Measurements from ENCODE around the gene CAMK1D.
"Not testable (repeated sequence)": the region's sequence is repeated elsewhere in the genome, so short reads cannot be mapped to it uniquely, and the experiment has no call there.

Gene CAMK1D

DNA sequence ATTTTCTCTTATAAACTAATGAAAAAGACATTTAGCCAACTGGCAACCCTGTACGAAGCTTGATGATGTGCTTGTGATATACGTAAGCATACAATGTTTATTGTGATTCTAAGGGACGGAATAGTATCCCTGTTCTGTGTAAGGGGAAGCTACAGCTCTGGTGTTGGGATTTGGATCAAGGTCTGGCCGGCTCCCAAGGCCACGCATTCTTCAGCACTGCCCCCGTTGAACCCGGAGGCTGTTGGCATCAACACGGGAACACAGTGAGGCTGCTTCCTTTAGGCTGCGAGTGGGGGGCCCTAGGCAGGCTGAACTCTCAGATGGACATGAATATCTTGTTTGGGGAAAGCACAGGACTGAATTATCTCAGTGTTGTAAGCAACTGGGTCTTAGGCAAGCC, 180.6 kb downstream of the CAMK1D start:
- DNase-seq, result no peak

DNA sequence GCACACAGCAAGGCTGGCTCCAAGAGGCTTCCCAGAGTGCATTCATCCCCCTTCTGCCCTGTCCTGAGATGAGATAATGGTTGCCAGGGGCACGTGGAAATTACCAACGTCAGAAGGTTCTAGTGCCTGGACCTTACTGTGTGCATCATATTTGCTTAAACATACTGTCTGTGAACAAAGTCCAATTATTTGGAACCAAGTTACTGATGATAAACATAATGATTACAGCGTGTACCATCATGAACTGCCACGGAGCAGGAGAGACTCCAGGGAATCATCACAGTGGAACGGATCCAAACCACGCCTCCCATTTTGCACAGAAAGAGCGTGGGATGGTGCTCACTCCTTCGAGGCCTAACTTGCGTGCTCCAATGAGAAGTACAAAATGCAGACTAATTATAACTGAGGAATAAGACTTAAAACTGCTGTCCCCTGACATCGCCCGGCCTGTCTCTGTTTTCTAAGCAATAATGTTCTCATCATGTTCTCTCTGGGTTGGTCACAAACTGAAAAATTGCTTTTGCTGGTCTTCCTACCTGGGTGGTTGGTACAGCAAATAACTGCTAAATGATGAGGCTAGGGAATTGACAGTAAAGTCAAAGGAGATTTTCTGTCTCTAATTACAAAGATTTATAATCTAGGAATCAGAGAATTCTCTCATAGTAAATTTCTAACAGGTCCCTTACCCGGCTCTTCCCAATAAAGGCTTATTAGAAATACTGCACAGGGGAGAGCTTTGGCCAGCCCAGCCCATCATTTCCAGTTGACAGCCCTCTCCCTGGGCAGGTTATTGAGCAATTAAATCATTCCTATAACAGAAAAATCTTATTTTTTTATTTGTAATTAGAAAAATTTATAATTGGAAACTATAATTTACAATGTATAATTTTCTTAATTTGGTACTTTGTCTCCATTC, 182.2 kb downstream of the CAMK1D start:
- DNase-seq, result no peak

DNA sequence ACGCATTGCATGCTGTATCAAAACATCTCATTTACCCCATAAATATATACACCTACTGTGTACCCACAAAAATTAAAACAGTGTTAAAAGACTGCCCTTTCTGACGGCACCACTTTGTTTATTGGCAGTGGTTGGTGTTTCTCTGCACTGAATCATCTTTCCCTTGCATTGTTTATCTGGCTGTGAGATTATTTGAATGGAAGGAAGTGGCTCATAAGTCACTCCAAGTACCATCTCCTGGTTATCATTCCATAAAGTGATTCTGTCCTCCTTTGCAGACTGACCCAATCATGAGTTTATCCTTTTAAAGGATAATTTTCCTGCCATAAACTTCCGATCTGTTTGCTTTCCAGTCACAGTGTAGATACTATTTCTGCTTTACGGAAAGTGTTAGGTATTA, 183.8 kb downstream of the CAMK1D start:
- DNase-seq, result no peak

DNA sequence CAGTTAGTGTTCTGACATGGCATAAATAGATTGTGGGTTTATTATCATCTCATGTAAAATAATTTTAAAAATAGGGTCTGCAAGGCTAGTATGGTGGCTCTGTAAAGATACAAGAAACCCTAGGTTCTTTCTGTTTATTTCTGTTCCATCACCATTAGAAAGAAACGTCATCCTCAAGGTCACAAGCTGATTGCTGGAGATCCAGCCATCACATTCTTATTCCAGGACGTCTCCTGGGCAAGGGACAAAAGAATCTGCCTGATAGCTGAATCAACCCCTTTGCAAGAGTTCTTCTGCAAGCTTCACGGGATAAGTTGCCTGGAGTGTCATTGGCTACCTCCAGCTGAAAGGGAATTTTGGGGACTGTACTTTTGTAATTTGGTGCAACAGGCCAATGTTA, 184.4 kb downstream of the CAMK1D start:
- no peak for DNase-seq

DNA sequence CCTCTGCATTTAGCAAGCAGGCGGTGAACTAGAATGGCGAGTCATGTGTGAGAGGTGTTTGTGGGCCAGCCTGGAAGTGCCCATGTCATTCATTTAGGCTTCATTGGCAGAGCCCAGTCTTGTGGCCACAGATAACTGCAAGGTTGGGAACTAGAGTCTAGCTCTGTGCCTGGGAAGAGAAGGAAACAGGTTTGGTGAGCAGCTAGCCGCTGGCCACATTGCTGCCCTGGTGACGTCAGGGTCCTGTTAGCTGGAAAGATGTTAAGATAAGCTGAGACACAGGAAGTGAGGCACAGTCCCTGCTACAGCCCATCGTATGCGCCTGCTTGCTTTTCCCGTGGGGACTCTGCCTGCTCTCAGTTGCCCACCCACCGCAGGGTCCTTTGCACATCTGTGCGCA, 185.5 kb downstream of the CAMK1D start:
- no peak for DNase-seq

GRCh38 chr10:12535656-12536055, 186.3 kb downstream of the CAMK1D start:
- no peak for DNase-seq

- no peak for DNase-seq
Observed at GRCh38 chr10:12538491-12538995, 189.2 kb downstream of the CAMK1D start.

GRCh38 chr10:12539350-12540164, 190.2 kb downstream of the CAMK1D start:
- DNase-seq, result no peak

DNA sequence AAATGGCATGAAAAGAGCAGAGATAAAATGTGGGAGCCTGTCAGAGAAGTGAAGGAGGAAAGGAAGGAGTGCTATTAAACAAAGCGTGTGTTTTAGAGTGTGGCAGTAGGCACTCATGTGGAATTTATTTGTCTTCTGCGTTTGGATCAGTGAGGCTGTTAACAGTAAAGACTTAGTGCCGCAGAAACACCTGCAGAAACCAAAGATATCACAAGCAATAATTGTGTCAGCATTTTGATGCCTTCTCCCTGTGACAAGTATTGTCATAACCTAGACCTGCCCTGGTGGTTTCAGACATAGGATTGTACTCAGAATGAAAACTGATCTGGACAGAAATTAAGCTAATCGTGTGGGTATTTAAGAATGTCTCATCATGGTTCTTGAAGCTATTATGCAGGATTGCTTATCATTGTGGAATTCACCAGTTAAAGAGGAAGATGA, 191.0 kb downstream of the CAMK1D start:
- DNase-seq, result no peak

DNA sequence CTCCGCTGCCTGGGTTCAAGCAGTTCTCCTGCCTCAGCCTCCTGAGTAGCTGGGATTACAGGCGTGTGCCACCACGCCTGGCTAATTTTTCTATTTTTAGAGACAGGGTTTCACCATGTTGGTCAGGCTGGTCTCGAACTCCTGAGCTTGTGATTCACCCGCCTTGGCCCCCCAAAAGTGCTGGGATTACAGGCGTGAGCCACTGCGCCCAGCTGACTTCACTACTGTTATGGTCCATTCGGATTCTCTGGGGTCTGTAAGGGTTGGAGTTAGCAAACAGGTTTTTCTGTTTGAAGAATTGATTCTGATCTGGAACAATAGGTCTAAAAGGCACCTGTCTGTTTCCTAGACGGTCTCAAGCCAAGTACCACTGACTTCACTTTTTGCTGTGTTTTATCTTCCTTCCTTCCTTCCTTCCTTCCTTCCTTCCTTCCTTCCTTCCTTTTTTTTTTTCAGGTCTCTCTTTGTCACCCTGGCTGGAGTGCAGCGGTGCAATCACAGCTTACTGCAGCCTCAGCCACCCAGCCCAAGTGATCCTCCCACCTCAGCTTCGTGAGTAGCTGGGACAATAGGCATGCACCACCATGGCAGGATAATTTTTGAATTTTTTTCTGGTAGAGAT, 192.2 kb downstream of the CAMK1D start:
- no peak for DNase-seq

- DNase-seq, result no peak
Observed at GRCh38 chr10:12542133-12542670, 192.9 kb downstream of the CAMK1D start.

GRCh38 chr10:12543589-12543988, 194.2 kb downstream of the CAMK1D start:
- DNase-seq, result no peak

DNA sequence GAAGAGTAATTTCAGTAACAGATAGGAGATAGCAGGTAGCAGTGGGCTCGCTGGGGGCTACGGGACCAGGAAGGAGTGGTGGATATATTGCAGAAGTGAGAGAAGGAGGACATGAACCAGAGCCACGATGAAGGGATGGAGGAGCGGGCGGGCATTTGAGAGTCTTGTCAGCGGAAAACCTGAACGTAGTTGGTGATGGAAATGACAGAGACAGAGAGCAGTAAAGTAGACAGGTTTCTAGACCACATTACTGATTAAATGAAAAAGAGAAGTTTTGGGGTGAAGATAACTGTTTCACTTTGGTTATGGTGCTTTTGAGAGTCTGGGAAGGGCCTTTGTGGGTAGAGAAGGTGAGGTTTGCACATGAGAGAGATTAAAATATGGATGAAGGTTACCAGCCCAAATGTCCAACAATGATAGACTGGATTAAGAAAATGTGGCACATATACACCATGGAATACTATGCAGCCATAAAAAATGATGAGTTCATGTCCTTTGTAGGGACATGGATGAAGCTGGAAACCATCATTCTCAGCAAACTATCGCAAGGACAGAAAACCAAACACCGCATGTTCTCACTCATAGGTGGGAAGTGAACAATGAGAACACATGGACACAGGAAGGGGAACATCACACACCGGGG, 196.9 kb downstream of the CAMK1D start:
- not testable (repeated sequence) for DNase-seq

DNA sequence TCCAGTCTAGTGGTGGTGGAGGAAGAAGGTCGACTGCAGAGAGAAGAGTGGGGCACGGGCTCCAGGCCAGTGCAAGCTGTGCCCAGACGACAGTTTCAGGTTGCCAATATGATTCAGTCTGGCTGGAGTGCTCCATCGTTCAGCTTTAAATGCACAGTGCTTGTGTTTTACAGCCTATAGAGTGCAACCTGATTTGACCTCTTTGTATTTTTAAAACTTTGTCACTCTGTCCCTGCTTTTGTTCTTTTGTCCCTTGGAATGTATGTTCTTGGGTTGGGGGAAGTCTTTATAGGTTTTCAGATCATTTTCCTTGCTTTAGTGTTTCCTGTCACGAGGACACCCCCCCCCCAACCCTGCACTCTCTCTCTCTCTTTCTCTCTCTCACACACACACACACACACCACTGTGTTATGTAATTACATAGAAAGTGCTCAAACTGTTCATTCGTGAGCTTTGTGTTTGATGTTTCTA, 198.0 kb downstream of the CAMK1D start:
- peak; percentile 21 for DNase-seq

DNA sequence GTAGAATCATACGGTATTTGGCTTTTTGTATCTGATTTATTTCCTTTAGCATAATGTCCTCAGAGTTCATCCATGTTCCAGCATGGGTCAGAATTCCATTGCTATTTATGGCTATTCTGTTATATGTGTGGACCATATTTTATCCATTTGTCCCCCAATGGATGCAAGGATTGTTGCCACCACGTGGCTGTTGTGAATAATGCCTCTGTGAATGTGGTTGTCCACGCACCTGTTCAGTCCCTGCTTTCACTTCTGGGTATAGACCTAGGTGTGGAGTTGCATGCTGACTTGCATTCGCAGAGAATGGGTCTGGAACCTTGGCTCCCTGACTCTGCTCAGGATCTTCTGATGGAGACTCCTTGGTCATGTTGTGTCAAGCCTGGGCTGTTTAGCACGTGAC, 199.9 kb downstream of the CAMK1D start:
- no peak for DNase-seq

DNA sequence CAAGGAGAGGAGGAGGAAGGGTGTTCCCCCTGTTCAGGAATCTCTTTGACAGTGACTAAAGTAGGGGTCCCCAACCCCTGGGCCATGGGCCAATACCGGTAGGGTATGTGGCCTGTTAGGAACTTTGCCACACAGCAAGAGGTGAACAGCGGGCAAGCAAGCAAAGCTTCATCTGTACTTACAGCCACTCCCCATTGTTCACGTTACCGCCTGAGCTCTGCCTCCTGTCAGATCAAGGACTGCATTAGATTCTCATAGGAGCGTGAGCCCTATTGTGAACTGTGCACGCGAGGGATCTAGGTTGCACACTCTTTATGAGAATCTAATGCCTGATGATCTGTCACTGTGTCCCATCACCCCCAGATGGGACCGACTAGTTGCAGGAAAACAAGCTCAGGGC, 201.6 kb downstream of the CAMK1D start:
- no peak for DNase-seq

GRCh38 chr10:12556039-12556438, 206.7 kb downstream of the CAMK1D start:
- no peak for DNase-seq

- no peak for DNase-seq
Observed at GRCh38 chr10:12559578-12560178, 210.3 kb downstream of the CAMK1D start.

DNA sequence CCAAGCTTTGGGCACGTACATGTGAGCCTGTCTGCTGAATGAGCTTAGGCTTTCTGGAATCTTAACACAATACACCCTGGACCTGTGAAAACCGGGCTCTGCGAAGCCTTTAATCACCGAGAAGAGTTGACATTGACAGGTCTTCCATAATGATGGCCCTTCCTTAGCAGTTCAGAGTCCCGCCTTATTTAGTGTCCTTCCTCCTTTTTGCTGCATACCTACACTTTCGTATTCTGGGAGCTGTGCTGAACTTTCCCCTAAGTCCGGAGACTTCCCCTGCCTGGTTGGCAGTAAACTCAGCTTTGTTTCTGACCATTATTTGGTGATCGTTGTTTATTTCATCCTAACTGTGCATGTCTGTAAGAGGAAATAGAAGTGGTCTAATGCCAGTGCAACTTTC, 212.0 kb downstream of the CAMK1D start:
- no peak for DNase-seq

- DNase-seq, result no peak
Observed at GRCh38 chr10:12561720-12562119, 212.4 kb downstream of the CAMK1D start.

DNA sequence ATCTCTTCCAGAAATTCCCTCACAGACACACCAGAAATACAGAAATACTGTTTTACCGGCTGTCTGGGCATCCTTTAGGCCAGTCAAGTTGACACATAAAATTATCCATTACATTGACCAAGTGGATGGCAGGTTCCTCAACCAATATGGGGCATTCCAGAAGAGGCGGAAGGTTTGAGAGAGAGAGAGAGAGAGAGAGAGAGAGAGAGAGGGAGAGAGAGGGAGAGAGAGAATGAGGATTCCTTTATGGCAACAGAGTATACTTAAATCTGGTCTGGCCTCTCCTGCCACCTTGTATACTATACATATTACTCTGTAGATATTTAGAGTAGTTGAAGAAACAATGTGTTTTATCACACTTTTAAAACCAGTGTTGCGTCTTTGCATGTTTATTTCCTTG, 214.1 kb downstream of the CAMK1D start:
- no peak for DNase-seq

GRCh38 chr10:12564173-12564572, 214.8 kb downstream of the CAMK1D start:
- DNase-seq, result no peak

All from CD4-positive, alpha-beta T cell treated with Interleukin-17A for 4 hours (primary cell).